Stimulated activated CD4-positive, alpha-beta T cell treated with anti-CD3 and anti-CD28 coated beads, TNF-alpha, amount 100 ng/mL, for 48 hours (primary cell): ENCODE data around the gene AUH.

Experiments
- DNase-seq, 3 donors: peaks; one replicate each; pipeline ENCODE4 v3.0.0-alpha.2; 2020; ENCODE audit warnings: low read depth in 3 of 3

Gene AUH

GRCh38 chr9:91166796-91167366, 194.8 kb downstream of the AUH start:
- no peak for DNase-seq

DNA sequence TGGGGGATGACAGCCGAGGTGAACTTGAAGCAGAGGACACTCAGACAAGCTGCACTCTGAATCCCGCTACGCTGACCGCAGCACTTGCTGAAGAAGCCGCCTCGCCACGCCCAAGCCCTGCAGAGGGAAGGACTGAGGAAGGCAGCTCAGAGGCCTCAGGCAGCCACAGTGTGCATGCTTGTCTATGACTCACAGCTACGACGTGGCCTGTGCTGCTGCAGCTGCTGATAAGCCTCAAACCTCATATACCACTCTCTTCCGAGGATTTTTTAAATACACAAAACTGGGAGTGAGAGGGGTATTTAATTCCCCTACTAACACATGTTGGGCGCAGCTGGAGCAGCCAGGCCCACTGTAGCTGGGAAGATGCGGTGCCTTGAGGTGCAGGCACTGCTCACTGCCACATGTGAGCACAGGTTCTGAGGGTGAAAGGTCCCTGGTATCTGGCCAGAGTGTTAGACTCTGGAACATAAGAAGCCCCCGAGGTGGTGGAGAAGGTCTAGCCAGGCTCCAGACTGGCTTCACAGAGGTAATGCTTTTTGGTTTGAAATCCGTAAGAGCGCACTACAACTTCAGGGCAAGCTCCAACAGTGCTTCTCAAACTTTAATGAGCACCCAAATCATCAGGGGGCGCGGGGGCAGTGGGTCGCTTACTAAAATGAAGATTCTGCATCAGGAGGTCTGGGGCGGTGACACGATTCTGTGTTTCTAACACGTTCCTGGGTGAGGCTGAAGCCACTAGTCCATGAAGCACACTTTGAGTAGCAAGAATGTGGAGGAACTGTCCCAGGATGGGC, 196.8 kb downstream of the AUH start:
- DNase-seq = peak in 2 of 3 donors; percentile 68 to 76
